Neural progenitor cell (in vitro differentiated cells): ENCODE data around the gene RHBDD3. TPM values are rescaled to one million over a fixed set of nuclear protein-coding genes. Genes with fewer than 3 reads are reported as not detected.
A peak's percentile ranks its signal among the peaks of the same experiment; 100 is the strongest.

ENCODE experiments used
- DNase-seq: peaks from one replicate; pipeline ENCODE4 v3.0.0-alpha.2; 2016; ENCODE audit warnings: low spot score
- H2AFZ ChIP-seq: fragments of 200-600 bp; sonication (generic); replicated peaks from 2 replicates; pipeline ENCODE4 v1.6.1; 2016; ENCODE audit warnings: antibody characterized with exemption
- H3F3A ChIP-seq: fragments of 200-600 bp; sonication (generic); 2 replicates; pipeline ENCODE4 v1.6.1; 2016; ENCODE audit warnings: antibody characterized with exemption, low read depth
- H3K27ac ChIP-seq: fragments of 200-600 bp; sonication (generic); 2 replicates; pipeline ENCODE4 v1.5.1; 2016; ENCODE audit warnings: mild to moderate bottlenecking
- H3K27me3 ChIP-seq: fragments of 200-600 bp; sonication (generic); 2 replicates; pipeline ENCODE4 v1.6.1; 2016; ENCODE audit warnings: mild to moderate bottlenecking, moderate library complexity
- H3K36me3 ChIP-seq: fragments of 200-600 bp; sonication (generic); 2 replicates; pipeline ENCODE4 v1.5.1; 2016
- H3K4me1 ChIP-seq: fragments of 200-600 bp; sonication (generic); 2 replicates; pipeline ENCODE4 v1.6.1; 2016; ENCODE audit warnings: mixed run types
- H3K4me2 ChIP-seq: fragments of 200-600 bp; sonication (generic); 2 replicates; pipeline ENCODE4 v1.6.1; 2016
- H3K4me3 ChIP-seq: fragments of 200-600 bp; sonication (generic); 2 replicates; pipeline ENCODE4 v1.5.1; 2016
- H3K79me2 ChIP-seq: fragments of 200-600 bp; sonication (generic); 2 replicates; pipeline ENCODE4 v1.6.1; 2016; ENCODE audit warnings: low read depth
- H3K9ac ChIP-seq: fragments of 200-600 bp; sonication (generic); 2 replicates; pipeline ENCODE4 v1.6.1; 2016
- H3K9me3 ChIP-seq: fragments of 200-600 bp; sonication (generic); 2 replicates; pipeline ENCODE4 v1.5.1; 2016; ENCODE audit warnings: low read depth
- H4K20me1 ChIP-seq: fragments of 200-600 bp; sonication (generic); 2 replicates; pipeline ENCODE4 v1.6.1; 2016; ENCODE audit warnings: low read depth
- H3K27ac Mint-ChIP-seq: 3 replicates; pipeline ENCODE4 v1.8.0; 2021; ENCODE audit warnings: mixed read lengths
- H3K27me3 Mint-ChIP-seq: 2 replicates; pipeline ENCODE4 v1.8.0; 2022; ENCODE audit warnings: low read depth, mild to moderate bottlenecking, inconsistent platforms, moderate library complexity, mixed read lengths; ENCODE audit not compliant: insufficient read depth
- H3K36me3 Mint-ChIP-seq: 3 replicates; pipeline ENCODE4 v1.8.0; 2021; ENCODE audit warnings: mixed read lengths
- H3K4me1 Mint-ChIP-seq: 3 replicates; pipeline ENCODE4 v1.8.0; 2021; ENCODE audit warnings: mixed read lengths
- H3K4me3 Mint-ChIP-seq: 3 replicates; pipeline ENCODE4 v1.8.0; 2021; ENCODE audit warnings: mild to moderate bottlenecking, moderate library complexity, mixed read lengths
- H3K9me3 Mint-ChIP-seq: 3 replicates; pipeline ENCODE4 v1.8.0; 2020; ENCODE audit warnings: mixed read lengths
- CTCF ChIP-seq: fragments of 200-600 bp; sonication (generic); IDR thresholded peaks from 2 replicates; pipeline ENCODE4 v1.5.1; 2017; ENCODE audit warnings: antibody characterized with exemption, mild to moderate bottlenecking
- EZH2 ChIP-seq: fragments of 200-600 bp; sonication (generic); IDR thresholded peaks from 2 replicates; pipeline ENCODE4 v1.6.1; 2017; ENCODE audit warnings: antibody characterized with exemption, mild to moderate bottlenecking, moderate library complexity
- EZH2phosphoT487 ChIP-seq: fragments of 200-600 bp; sonication (generic); IDR thresholded peaks from 2 replicates; pipeline ENCODE4 v1.6.1; 2017; ENCODE audit warnings: antibody characterized with exemption
- total RNA-seq: library from RNA; depleted of rRNA; stranded (reverse); fragments of >200 nt; gene quantifications from 2 replicates; pipeline ENCODE4 v1.2.3, GENCODE V29; 2015; ENCODE audit warnings: low replicate concordance

RHBDD3 gene
- total RNA-seq, 1 donor from 2014 or later, result 16.3 TPM

- Histone ChIP-seq H3K79me2 (no peaks in the 10 kb centered on the region), H3K27me3 (no peaks in the 10 kb centered on the region), H3K4me1 (peaks cover 15% of the 10 kb centered on the region), H3K4me3 (no peak overlapping the region), H4K20me1 (no peaks in the 10 kb centered on the region), H3K27ac (no peak overlapping the region), H3K9me3 (no peaks in the 10 kb centered on the region), H3K4me2 (no peak overlapping the region), H3K9ac (no peak overlapping the region), H3F3A (no peaks in the 10 kb centered on the region), H3K36me3 (no peaks in the 10 kb centered on the region), H2AFZ (no peak overlapping the region)
- H3K4me1 Mint-ChIP-seq, result peaks cover 26% of the 10 kb centered on the region
- peaks cover 2% of the 10 kb centered on the region for H3K27me3 Mint-ChIP-seq
- no peak for DNase-seq
- no peak overlapping the region for H3K4me3 Mint-ChIP-seq
- H3K36me3 Mint-ChIP-seq, result peaks cover 4% of the 10 kb centered on the region
- TF ChIP-seq EZH2 (no peak), CTCF (no peak), EZH2phosphoT487 (no peak)
- H3K9me3 Mint-ChIP-seq, result no peaks in the 10 kb centered on the region
- no peak overlapping the region for H3K27ac Mint-ChIP-seq
Measured at GRCh38 chr22:29218758-29219408, 48.9 kb downstream of the RHBDD3 start.

GRCh38 chr22:29217827-29218757 lies 49.7 kb downstream of the RHBDD3 start:
- H3K27me3 ChIP-seq, result no peaks in the 10 kb centered on the region
- no peak overlapping the region for H3K27ac Mint-ChIP-seq
- no peaks in the 10 kb centered on the region for H3K79me2 ChIP-seq
- no peaks in the 10 kb centered on the region for H3K9me3 Mint-ChIP-seq
- no peaks in the 10 kb centered on the region for H3F3A ChIP-seq
- H3K4me3 ChIP-seq, result no peak overlapping the region
- peaks cover 4% of the 10 kb centered on the region for H3K36me3 Mint-ChIP-seq
- no peaks in the 10 kb centered on the region for H4K20me1 ChIP-seq
- no peak for DNase-seq
- H3K4me1 ChIP-seq, result peaks cover 15% of the 10 kb centered on the region
- H3K4me2 ChIP-seq, result no peak overlapping the region
- H3K4me1 Mint-ChIP-seq, result peaks cover 23% of the 10 kb centered on the region
- no peak overlapping the region for H3K4me3 Mint-ChIP-seq
- H3K27me3 Mint-ChIP-seq, result peaks cover 2% of the 10 kb centered on the region
- no peak overlapping the region for H3K27ac ChIP-seq
- no peaks in the 10 kb centered on the region for H3K9me3 ChIP-seq
- H3K9ac ChIP-seq, result no peak overlapping the region
- TF ChIP-seq EZH2, result no peak
- TF ChIP-seq CTCF, result no peak
- TF ChIP-seq EZH2phosphoT487, result no peak
- H3K36me3 ChIP-seq, result no peaks in the 10 kb centered on the region
- H2AFZ ChIP-seq, result no peak overlapping the region

DNA sequence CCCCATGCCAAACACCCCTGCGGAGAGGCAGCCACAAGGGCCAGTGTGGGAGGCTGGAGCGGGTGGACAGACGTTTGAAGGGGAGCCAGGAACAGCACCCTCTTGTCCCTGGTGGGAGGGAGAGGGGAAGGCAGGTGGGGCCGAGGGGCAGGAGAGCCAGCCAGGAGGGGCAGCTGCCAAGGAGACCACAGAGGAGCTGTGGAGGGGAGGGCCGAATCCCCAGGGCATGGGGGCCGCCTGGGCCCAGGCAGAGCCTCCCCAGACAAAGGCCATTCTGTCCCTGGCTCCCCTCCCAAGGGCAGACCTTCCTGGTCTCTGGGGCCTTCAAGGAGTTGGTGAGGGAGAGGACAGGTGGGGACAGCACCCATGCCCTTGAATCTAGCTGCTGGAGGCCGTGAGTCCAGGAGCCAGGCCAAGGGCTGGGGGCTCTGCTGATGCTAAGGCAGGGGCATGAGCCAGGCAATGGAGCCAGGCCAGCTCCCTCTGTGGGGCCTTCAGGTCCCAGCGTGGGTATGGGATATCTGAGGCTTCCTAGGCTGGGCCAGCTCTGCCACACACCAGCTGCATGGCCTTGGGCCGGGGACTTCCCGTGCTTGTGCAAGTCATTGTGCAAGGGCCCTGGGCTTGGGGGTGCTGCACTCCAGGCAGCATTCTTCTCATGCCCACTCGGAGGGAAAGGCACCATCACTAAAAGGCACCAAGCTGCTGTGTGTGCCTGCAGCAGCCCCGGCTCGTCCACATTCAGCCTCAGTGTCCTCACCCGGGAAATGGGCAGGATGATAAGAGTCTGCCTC lies 50.7 kb downstream of the RHBDD3 start:
- Histone ChIP-seq H3K79me2 (no peaks in the 10 kb centered on the region), H3K27me3 (no peaks in the 10 kb centered on the region), H3K4me2 (no peak overlapping the region), H3K4me3 (no peak overlapping the region), H3F3A (peaks cover 4% of the 10 kb centered on the region), H3K9ac (no peak overlapping the region), H3K4me1 (peaks cover 15% of the 10 kb centered on the region), H3K36me3 (no peaks in the 10 kb centered on the region), H2AFZ (no peak overlapping the region), H3K27ac (no peak overlapping the region), H4K20me1 (no peaks in the 10 kb centered on the region), H3K9me3 (no peaks in the 10 kb centered on the region)
- peaks cover 2% of the 10 kb centered on the region for H3K27me3 Mint-ChIP-seq
- peaks cover 2% of the 10 kb centered on the region for H3K36me3 Mint-ChIP-seq
- H3K9me3 Mint-ChIP-seq, result no peaks in the 10 kb centered on the region
- TF ChIP-seq CTCF (no peak), EZH2 (no peak), EZH2phosphoT487 (no peak)
- peaks cover 21% of the 10 kb centered on the region for H3K4me1 Mint-ChIP-seq
- DNase-seq, result no peak
- H3K4me3 Mint-ChIP-seq, result no peak overlapping the region
- peak overlapping the region; percentile 33 for H3K27ac Mint-ChIP-seq
